ENCODE results near the gene SGCD.
A peak's percentile ranks its signal among the peaks of the same experiment; 100 is the strongest.

SGCD gene

GRCh38 chr5:156405988-156406387, 79.0 kb downstream of the SGCD start:
- no peak for FAIRE-seq

DNA sequence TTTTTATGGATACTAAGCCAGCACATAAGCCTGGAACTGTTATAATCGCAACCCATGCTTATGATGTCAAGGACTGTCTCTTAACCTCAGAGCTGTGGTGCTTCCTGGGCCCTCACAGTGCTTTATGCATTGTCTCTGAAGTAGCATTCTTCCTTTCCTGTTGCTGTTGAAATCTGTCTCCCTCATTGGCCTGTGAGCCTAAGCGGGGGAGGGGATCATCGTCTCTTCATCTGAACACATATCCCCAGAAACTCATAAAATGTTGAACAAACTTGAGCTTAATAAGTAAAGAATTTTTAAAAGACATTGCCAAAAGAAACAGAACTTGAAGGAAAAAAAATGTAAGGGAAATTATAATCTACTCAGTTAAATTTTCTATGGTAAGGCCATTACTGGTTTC, 80.3 kb downstream of the SGCD start:
- FAIRE-seq: no peak

DNA sequence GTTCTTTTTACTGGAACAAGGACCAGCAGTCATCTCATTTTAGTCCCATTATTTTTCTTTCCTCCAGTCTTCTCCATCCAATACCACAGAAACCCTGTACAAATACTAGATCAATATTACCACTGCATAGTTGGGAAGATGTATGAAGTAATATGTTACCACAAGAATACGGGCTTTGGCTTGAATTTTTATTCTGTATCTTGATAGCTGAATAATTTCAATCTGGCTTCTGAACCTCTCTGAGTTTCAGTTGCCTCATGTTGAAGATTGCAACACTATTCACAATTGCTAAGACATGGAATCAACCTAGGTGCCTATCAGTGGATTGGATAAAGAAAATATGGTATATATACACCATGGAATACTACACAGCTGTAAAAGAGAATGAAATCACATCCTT, 82.9 kb downstream of the SGCD start:
- no peak for FAIRE-seq

- FAIRE-seq: no peak
Measured at GRCh38 chr5:156411185-156411613, 84.2 kb downstream of the SGCD start.

- no peak for FAIRE-seq
Measured at GRCh38 chr5:156411957-156412356, 85.0 kb downstream of the SGCD start.

DNA sequence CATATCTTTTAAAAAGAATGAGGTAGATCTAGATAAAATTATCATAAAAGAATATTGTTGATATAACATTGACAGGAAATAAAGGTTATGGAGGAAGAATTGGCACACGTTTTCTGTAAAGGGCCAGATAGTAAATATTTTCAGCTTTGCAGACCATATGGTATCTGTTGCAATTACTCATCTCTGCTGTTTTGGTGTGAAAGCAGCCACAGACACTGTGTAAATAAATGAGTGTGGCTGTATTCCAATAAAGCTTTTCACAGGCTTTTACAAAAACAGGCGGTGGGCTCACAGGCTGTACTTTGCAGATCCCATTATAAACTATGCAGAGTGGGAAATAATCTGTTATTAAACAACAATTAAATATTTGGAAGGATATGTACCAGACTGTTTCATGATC, 87.4 kb downstream of the SGCD start:
- no peak for FAIRE-seq

- no peak for FAIRE-seq
Measured at GRCh38 chr5:156419661-156420060, 92.7 kb downstream of the SGCD start.

- no peak for FAIRE-seq
Measured at GRCh38 chr5:156420665-156421064, 93.7 kb downstream of the SGCD start.

- FAIRE-seq: no peak
Measured at GRCh38 chr5:156421798-156422197, 94.8 kb downstream of the SGCD start.

DNA sequence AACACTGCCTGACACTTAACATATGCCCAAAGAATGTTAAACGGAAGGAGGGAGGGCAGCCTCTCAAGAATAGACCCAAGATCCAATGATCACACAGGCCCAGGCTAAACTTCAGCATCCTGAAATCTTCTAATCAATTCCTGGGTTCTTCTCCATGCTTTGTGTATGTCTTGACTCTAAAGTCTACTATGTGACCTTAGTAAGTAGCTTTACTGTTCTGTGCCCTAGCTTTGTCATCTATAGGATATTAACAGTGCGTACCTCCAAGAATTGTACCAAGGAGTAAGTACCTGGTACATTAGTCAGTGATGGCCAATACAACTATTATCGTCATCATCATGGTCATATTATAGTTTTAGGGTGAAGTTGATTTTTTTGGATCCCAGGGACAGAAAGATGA, 96.6 kb downstream of the SGCD start:
- FAIRE-seq: no peak

GRCh38 chr5:156427315-156427714, 100.4 kb downstream of the SGCD start:
- no peak for FAIRE-seq

GRCh38 chr5:156431956-156432829, 105.2 kb downstream of the SGCD start:
- FAIRE-seq: no peak

GRCh38 chr5:156432830-156433105, 105.8 kb downstream of the SGCD start:
- no peak for FAIRE-seq

DNA sequence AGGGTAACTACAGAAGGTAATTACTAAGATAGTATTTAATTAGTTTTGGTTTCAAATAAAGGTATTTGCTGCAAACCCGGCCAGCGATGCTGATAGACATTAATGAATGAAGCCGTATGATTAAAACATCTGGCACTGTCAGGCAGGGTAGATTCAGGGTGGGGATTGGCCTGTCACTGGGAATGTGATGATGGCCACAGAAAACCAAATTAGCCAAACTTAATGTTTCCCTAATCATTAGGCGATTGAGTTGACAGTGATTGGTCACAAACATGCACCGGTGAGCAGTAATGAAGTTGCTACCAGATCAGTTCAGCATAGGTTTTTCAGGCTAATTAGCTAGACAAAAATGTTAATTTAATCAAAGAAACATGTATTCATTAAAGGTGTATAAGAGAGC, 107.5 kb downstream of the SGCD start:
- no peak for FAIRE-seq

DNA sequence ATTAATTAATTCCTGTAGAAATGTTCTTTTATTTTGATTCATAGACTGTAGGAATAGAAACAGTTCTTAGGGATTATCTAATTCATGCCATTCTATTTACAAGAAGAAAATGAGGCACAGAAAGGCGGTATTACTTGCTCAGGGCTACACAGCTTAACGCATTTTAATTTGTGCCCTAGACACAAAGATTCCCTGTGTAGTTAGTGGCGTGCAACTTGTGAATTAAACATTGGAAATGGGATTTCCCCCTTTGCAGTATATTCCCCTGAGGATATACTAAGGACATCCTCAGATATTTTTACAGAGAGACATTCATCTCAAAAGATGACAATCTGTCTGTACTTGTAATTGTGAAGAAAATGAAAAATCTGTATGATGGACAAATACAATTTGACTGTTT, 108.1 kb downstream of the SGCD start:
- FAIRE-seq: no peak

GRCh38 chr5:156438076-156438475, 111.1 kb downstream of the SGCD start:
- FAIRE-seq: no peak

- FAIRE-seq: no peak
Measured at GRCh38 chr5:156444753-156445291, 117.9 kb downstream of the SGCD start.

DNA sequence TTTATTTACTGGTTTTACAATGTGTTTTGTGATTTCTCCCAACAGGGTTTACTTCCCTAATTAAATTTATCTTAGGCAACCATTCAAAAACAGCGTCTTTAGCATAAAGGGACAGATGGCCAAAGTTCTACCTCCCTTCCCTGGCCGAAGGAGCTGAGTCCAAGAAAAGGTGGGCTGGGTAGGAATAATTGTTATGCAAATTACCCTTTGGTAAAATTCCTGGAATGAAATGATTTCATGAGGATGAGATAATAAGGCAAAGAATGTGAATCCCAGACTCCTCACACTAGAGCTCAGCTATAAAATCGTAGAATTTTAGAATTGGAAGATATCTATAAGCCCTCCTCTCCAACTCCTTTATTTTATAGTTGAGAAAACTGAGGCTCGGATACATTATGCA, 119.6 kb downstream of the SGCD start:
- no peak for FAIRE-seq

- no peak for FAIRE-seq
Measured at GRCh38 chr5:156450778-156451177, 123.8 kb downstream of the SGCD start.

- no peak for FAIRE-seq
Measured at GRCh38 chr5:156451505-156451904, 124.5 kb downstream of the SGCD start.

DNA sequence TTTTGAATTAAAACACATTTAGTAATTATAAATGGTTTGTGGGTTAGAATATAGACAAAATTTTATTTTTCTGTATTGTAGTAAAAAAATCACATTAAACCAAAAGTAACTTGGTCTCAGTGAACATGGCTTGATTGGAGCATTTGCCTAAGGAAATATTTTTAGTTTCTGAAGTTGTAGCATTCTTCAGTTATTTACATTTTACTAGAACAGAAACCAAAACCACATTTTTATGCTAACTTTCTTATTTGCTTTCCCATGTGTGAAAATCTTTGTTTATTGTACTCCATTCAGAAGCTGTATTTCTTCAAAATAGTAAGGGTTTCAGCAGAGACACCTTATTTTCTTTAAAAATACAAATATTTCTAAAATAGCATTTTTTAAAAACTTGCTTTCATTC, 129.9 kb downstream of the SGCD start:
- FAIRE-seq: peak; percentile 43

- no peak for FAIRE-seq
Measured at GRCh38 chr5:156459812-156460385, 132.9 kb downstream of the SGCD start.

GRCh38 chr5:156460471-156460870, 133.5 kb downstream of the SGCD start:
- FAIRE-seq: no peak

- FAIRE-seq: no peak
Measured at GRCh38 chr5:156466871-156467270, 139.9 kb downstream of the SGCD start.

- no peak for FAIRE-seq
Measured at GRCh38 chr5:156469636-156470035, 142.7 kb downstream of the SGCD start.
